A549 (cell line): Measurements from ENCODE around the gene IGF2BP3. TPM values are rescaled to one million over a fixed set of nuclear protein-coding genes. Genes with fewer than 3 reads are reported as not detected.

ENCODE experiments used
- ATAC-seq, 2 experiments: fragments of 200-7000 bp in 1 of 2; fragments of >200 bp in 1 of 2; cut with Nextera tagmentation in 1 of 2; cut with Tn5 transposase in 1 of 2; 3 replicates each; pipeline versions ENCODE4 v1.8.0 to v1.9.1; 2018 to 2020; ENCODE audit warnings: mild to moderate bottlenecking in 1 of 2, moderate library complexity in 1 of 2
- CTCF ChIA-PET: fragments of 300-600 bp; sonication (Branson Sonifier 250); formaldehyde crosslinking; extraction: SDS; loops from one replicate; lab custom pipeline; 2021; ENCODE audit warnings: antibody characterized with exemption, inconsistent platforms; lab: Yijun Ruan, JAX
- POLR2A ChIA-PET: fragments of 350-600 bp; formaldehyde crosslinking; extraction: SDS; loops from one replicate; lab custom pipeline; 2021; ENCODE audit warnings: antibody characterized with exemption, inconsistent platforms; lab: Yijun Ruan, JAX
- DNase-seq, 2 experiments: peaks; one replicate each; pipeline versions ENCODE4 v3.0.0 to v3.0.0-alpha.2; 2011 to 2016; ENCODE audit warnings: low read depth in 1 of 2, low spot score in 1 of 2
- FAIRE-seq: peaks from 2 replicates; lab custom pipeline; 2011; peaks lifted over from hg19 to GRCh38; lab: Jason Lieb, UNC
- H3K27ac ChIP-seq, 2 experiments: fragments of >200 bp; sonication (Bioruptor Twin); formaldehyde crosslinking; 3 replicates each; pipeline ENCODE4 v1.5.1; 2016 to 2017
- H3K4me1 ChIP-seq: fragments of >200 bp; sonication (Bioruptor Twin); formaldehyde crosslinking; 3 replicates; pipeline ENCODE4 v1.6.1; 2016
- H3K4me2 ChIP-seq: fragments of >200 bp; sonication (Bioruptor Twin); formaldehyde crosslinking; 3 replicates; pipeline ENCODE4 v1.6.1; 2016
- H3K4me3 ChIP-seq: fragments of >200 bp; sonication (Bioruptor Twin); formaldehyde crosslinking; 3 replicates; pipeline ENCODE4 v1.5.1; 2016
- H3K9me3 ChIP-seq: fragments of >200 bp; sonication (Bioruptor Twin); formaldehyde crosslinking; 3 replicates; pipeline ENCODE4 v1.6.1; 2016
- BCL3 ChIP-seq: fragments of >200 bp; sonication (Bioruptor Twin); formaldehyde crosslinking; IDR thresholded peaks from 3 replicates; pipeline ENCODE4 v1.6.1; 2016
- CBX8 ChIP-seq: fragments of 200-600 bp; sonication (generic); IDR thresholded peaks from 2 replicates; pipeline ENCODE4 v1.6.1; 2016
- CHD2 ChIP-seq: fragments of 150-350 bp; IDR thresholded peaks from 2 replicates; pipeline ENCODE4 v1.6.1; 2014; ENCODE audit warnings: low read length; ENCODE audit not compliant: partially characterized antibody
- CHD4 ChIP-seq: fragments of 200-600 bp; sonication (generic); IDR thresholded peaks from 2 replicates; pipeline ENCODE4 v1.6.1; 2016; ENCODE audit warnings: antibody characterized with exemption, mild to moderate bottlenecking, borderline replicate concordance
- E2F6 ChIP-seq: IDR thresholded peaks from 2 replicates; pipeline ENCODE4 v1.6.1; 2012; ENCODE audit warnings: low read depth, borderline replicate concordance
- ELK1 ChIP-seq: fragments of 150-350 bp; IDR thresholded peaks from 2 replicates; pipeline ENCODE4 v1.6.1; 2014; ENCODE audit warnings: low read depth, mild to moderate bottlenecking, low read length
- ESRRA ChIP-seq: fragments of 150-350 bp; IDR thresholded peaks from 2 replicates; pipeline ENCODE4 v1.6.1; 2014; ENCODE audit warnings: mild to moderate bottlenecking, low read length, borderline replicate concordance
- FOXS1 ChIP-seq: fragments of 250-450 bp; sonication (Bioruptor Pico); IDR thresholded peaks from 2 replicates; pipeline ENCODE4 v1.5.0; 2020; ENCODE audit warnings: mild to moderate bottlenecking, moderate library complexity
- HDAC2 ChIP-seq: fragments of 200-600 bp; sonication (generic); IDR thresholded peaks from 2 replicates; pipeline ENCODE4 v1.6.1; 2016
- HEYL ChIP-seq: fragments of 250-450 bp; sonication (Bioruptor Pico); IDR thresholded peaks from 2 replicates; pipeline ENCODE4 v1.8.0; 2021; ENCODE audit warnings: mild to moderate bottlenecking, moderate library complexity
- HMGXB4 ChIP-seq: fragments of 250-450 bp; sonication (Bioruptor Pico); IDR thresholded peaks from 2 replicates; pipeline ENCODE4 v1.5.0; 2021; ENCODE audit warnings: mild to moderate bottlenecking, moderate library complexity, borderline replicate concordance
- MYC ChIP-seq: IDR thresholded peaks from 2 replicates; pipeline ENCODE4 v1.6.1; 2012; ENCODE audit warnings: mild to moderate bottlenecking, inconsistent platforms, low read length, improper control_type of control experiment, borderline replicate concordance
- NR3C1 ChIP-seq: fragments of >200 bp; sonication (Bioruptor Twin); formaldehyde crosslinking; IDR thresholded peaks from 3 replicates; pipeline ENCODE4 v1.6.1; 2017
- PHF8 ChIP-seq: fragments of 200-600 bp; sonication (generic); IDR thresholded peaks from 2 replicates; pipeline ENCODE4 v1.6.1; 2016; ENCODE audit warnings: low read depth, mild to moderate bottlenecking, antibody characterized with exemption, moderate library complexity, borderline replicate concordance
- POLR2A ChIP-seq: IDR thresholded peaks from 2 replicates; pipeline ENCODE4 v1.6.1; 2012; ENCODE audit warnings: mild to moderate bottlenecking, low read length
- POLR2AphosphoS2 ChIP-seq: conservative IDR thresholded peaks from 2 replicates; pipeline ENCODE4 v1.6.1; 2012; ENCODE audit warnings: low read length, improper control_type of control experiment, inconsistent platforms
- REST ChIP-seq: fragments of 200-600 bp; sonication (generic); IDR thresholded peaks from 2 replicates; pipeline ENCODE4 v1.6.1; 2016; ENCODE audit warnings: antibody characterized with exemption, mild to moderate bottlenecking, moderate library complexity
- ZC3H11A ChIP-seq: fragments of 450-650 bp; IDR thresholded peaks from 2 replicates; pipeline ENCODE4 v1.6.1; 2014; ENCODE audit warnings: antibody characterized with exemption, mild to moderate bottlenecking
- ZFP36 ChIP-seq: fragments of 450-650 bp; IDR thresholded peaks from 2 replicates; pipeline ENCODE4 v1.6.1; 2014; ENCODE audit warnings: borderline replicate concordance; ENCODE audit not compliant: partially characterized antibody
- ZSCAN20 ChIP-seq: fragments of 250-450 bp; sonication (Bioruptor Pico); IDR thresholded peaks from 2 replicates; pipeline ENCODE4 v1.8.0; 2022; ENCODE audit warnings: mild to moderate bottlenecking, moderate library complexity
- polyA plus RNA-seq, 4 experiments: library from polyadenylated mRNA; depleted of rRNA in 3 of 4; stranded (reverse); fragments of >200 nt; fragmentation: RNase III in 1 of 4; extraction: RNeasy Plus Mini Kit Qiagen cat#74134 plus additional on column Dnase treatment in 1 of 4; gene quantifications; 2 replicates in 3 of 4; 3 replicates in 1 of 4; pipeline ENCODE4 v1.2.3, GENCODE V29; 2011 to 2017

The IGF2BP3 gene
- polyA plus RNA-seq, 2 of the 4 experiments (the other 2 are of a cell fraction) = 26.7 to 62.0 TPM

GRCh38 chr7:23343102-23343501, 127.2 kb downstream of the IGF2BP3 start:
- peaks cover 22% of the 10 kb centered on the region for H3K4me1 ChIP-seq
- DNase-seq (no peak), FAIRE-seq (no peak), ATAC-seq (no peak)
- POLR2A ChIA-PET = interaction anchor here (0.6 kb wide), 1 partner anchor 159 kb away, joined by 4 read pairs; no protein-coding TSS in a partner anchor
- H3K27ac ChIP-seq = no peak overlapping the region
- no peak overlapping the region for H3K4me2 ChIP-seq
- no peak overlapping the region for H3K4me3 ChIP-seq
- H3K9me3 ChIP-seq = peaks cover 4% of the 10 kb centered on the region; the same call in 2 of the 3 replicates
- TF ChIP-seq ELK1 (no peak), PHF8 (no peak), POLR2AphosphoS2 (no peak), POLR2A (no peak), MYC (no peak), HMGXB4 (CRISPR knock-in tag) (no peak), E2F6 (no peak), CBX8 (no peak), FOXS1 (no peak), ESRRA (no peak), CHD4 (no peak), BCL3 (no peak), HEYL (no peak), CHD2 (no peak), REST (no peak), ZFP36 (no peak), ZSCAN20 (CRISPR knock-in tag) (no peak), ZC3H11A (no peak), NR3C1 (no peak), HDAC2 (no peak)
- CTCF ChIA-PET = interaction anchor here (1.5 kb wide), 1 partner anchor 204 kb away, joined by 5 read pairs; no protein-coding TSS in a partner anchor
